Upper lobe of left lung (tissue), 6 donors: ENCODE measurements around the gene NPIPB9. TPM values are rescaled to one million over a fixed set of nuclear protein-coding genes. Genes with fewer than 3 reads are reported as not detected.
"Not testable (repeated sequence)": the region's sequence is repeated elsewhere in the genome, so short reads cannot be mapped to it uniquely, and the experiment has no call there.

ENCODE experiments used
- ATAC-seq, 2 donors: fragments of 200-7000 bp; cut with Tn5 transposase; one replicate each; pipeline ENCODE4 v1.9.1; 2022; ENCODE audit warnings: mild to moderate bottlenecking in 2 of 2, moderate library complexity in 2 of 2; ENCODE audit not compliant: low FRiP score in 2 of 2
- DNase-seq, 2 donors: peaks; one replicate each; pipeline ENCODE4 v3.0.0-alpha.2; 2019 to 2020
- H3K27ac ChIP-seq, 4 donors: fragments of 200-600 bp; sonication (generic); one replicate each; pipeline ENCODE4 v1.5.1; 2016 to 2019
- H3K27me3 ChIP-seq, 4 donors: fragments of 200-600 bp; sonication (generic); one replicate each; pipeline ENCODE4 v1.5.1; 2017 to 2019
- H3K36me3 ChIP-seq, 4 donors: fragments of 200-600 bp; sonication (generic); one replicate each; pipeline ENCODE4 v1.5.1; 2016 to 2019
- H3K4me1 ChIP-seq, 4 donors: fragments of 200-600 bp; sonication (generic); one replicate each; pipeline ENCODE4 v1.5.1; 2018 to 2019
- H3K4me3 ChIP-seq, 4 donors: fragments of 200-600 bp; sonication (generic); one replicate each; pipeline ENCODE4 v1.5.1; 2017 to 2019; ENCODE audit warnings: mild to moderate bottlenecking in 2 of 4, moderate library complexity in 1 of 4
- H3K9me3 ChIP-seq, 4 donors: fragments of 200-600 bp; sonication (generic); one replicate each; pipeline ENCODE4 v1.5.1; 2018 to 2019
- WGBS, 2 donors: methylation state at CpG; one replicate each; pipeline ENCODE4 v1.1.5; 2017 to 2018; 5-methylcytosine and 5-hydroxymethylcytosine counted together
- total RNA-seq, 6 donors: library from RNA; depleted of rRNA in 4 of 6; stranded (reverse); fragments of >200 nt in 4 of 6; gene quantifications; one replicate each; pipeline versions ENCODE4 v1.1.0 to v1.2.1, GENCODE V29; 2016 to 2021
- donor health status: DM: no; HTN: no; CAD: no; lungs with moderate emphysema.
- donor health status: DM: no; HTN: yes; CAD: no; lungs with severe emphysema.

The NPIPB9 gene
- total RNA-seq, result 10 to 100 TPM in 2 of 6 donors, 1 to 10 TPM in 3, not detected in 1; 1.1 to 15.7 (median 4.7) TPM

DNA sequence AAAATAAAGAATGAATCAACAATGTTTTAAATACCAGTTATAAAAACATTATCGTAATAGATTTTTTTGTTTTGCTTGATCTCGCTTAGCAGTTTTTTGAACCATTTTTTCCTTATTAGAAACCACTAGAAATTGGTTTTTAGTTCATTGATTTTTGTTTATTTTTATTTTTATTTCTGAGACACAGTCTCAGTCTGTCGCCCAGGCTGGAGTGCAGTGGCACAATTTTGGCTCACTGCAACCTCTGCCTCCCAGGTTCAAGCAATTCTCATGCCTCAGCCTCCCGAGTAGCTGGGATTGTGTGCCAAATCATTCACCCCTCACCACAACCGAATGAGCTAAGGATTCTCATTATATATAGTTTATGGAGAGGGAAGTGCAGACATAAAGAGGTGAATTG is at the start of gene NPIPB9:
Gene NPIPB9 (plus strand): TSS at position 301 of the 400 bp plus-strand sequence.
- not testable (repeated sequence) for H3K4me1 ChIP-seq, H3K4me3 ChIP-seq, H3K9me3 ChIP-seq, H3K27ac ChIP-seq, DNase-seq, H3K36me3 ChIP-seq, ATAC-seq, H3K27me3 ChIP-seq
- no CpG with 5 or more reads among the region's 5 CpGs for WGBS, 2 donors

DNA sequence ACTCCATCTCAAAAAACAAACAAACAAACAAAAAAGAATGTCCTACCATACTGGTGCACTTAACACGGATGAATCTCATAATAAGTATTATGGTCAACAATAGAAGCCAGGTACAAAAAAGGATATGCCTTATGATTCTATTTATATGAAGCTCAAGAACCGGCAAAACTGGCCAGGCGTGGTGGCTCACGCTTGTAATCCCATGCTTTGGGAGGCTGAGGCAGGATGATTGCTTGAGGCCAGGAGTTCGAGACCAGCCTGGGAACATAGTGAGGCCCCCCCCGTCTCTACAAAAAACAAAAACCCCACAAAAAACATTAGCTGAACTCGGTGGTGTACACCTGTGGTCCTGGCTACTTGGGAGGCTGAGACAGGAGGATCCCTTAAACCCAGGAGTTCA is 47.3 kb upstream of the NPIPB9 start:
- no CpG with 5 or more reads among the region's 7 CpGs for WGBS, 2 donors
- ATAC-seq, H3K4me1 ChIP-seq, H3K27ac ChIP-seq, DNase-seq, H3K9me3 ChIP-seq, H3K36me3 ChIP-seq, H3K27me3 ChIP-seq, H3K4me3 ChIP-seq: not testable (repeated sequence)

DNA sequence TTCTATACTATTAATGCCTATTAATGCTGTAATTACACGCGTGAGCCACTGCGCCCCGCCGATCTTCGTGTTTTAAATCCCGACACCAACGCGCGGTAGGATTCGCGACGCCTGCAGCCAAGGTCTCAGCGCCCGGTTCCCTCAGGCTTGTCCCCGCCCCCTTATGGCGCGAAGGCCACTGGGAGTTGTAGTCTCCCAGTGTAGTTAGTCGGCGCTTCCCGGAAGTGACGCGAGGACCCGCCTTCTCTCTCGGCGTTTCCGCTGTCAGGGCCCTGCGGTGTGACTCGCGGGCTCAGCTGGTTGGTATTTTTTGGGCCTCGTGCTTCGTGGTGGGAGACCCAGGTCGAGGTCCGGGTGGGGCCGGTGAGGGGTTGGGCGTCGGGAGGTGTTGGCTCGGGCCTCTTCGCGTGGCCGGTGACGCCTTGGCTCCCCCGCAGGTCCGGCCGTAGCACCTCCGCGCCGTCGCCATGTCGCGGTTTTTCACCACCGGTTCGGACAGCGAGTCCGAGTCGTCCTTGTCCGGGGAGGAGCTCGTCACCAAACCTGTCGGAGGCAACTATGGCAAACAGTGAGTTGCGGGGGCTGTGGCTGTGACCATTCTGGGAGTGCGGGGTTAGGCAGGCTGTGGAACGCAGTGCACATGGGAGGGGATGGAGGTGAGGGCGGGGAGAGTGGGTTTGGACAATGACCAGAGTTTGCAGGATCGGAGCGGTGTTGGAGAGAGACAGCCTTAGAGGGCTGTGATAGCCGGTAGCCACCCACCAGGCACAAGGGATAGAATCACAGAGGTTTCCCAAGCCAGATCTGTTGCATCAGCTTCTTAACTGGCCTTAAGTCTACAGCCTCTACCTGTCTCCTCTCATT is 40.1 kb upstream of the NPIPB9 start, which contains the start of gene EIF3C:
Gene EIF3C (plus strand): TSS at position 245 of the 864 bp plus-strand sequence. CDS start 223 bp downstream, at position 468.
- DNase-seq, H3K36me3 ChIP-seq, H3K27me3 ChIP-seq, H3K9me3 ChIP-seq, H3K27ac ChIP-seq, H3K4me1 ChIP-seq: not testable (repeated sequence)
- H3K4me3 ChIP-seq, result peak within 1 kb of the TSS in 1 of 4 donors; percentile 39
- WGBS, 2 donors, result no CpG with 5 or more reads among the region's 66 CpGs
- peak; percentile 99 to 100 for ATAC-seq

GRCh38 chr16:28722852-28723650 is 28.5 kb upstream of the NPIPB9 start:
- WGBS, 2 donors, result 87 to 90% methylated on average over 11 of the region's 15 CpGs
- H3K36me3 ChIP-seq, H3K27me3 ChIP-seq, DNase-seq, H3K27ac ChIP-seq, H3K4me1 ChIP-seq, H3K9me3 ChIP-seq, H3K4me3 ChIP-seq, ATAC-seq: not testable (repeated sequence)

DNA sequence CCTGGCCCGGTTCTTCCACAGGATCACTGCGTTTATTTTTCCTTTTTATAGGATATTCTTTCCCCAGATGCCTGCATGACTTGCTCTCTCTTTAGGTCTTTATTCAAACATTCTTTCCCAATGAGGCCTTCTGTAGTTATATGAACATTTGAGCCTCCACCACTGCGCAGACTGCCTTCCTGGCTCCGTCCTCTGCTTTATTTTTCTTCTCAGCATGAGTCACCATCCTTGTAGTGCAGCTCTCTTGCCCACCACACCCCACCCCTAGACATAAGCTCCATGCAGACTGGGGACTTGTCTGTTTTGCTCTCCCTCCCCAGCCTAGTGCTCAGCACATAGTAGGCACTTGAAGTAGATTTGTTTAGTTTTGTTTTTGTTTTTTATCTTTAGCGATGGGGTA is 20.3 kb upstream of the NPIPB9 start:
- 83% methylated on average over 1 of the region's 5 CpGs; no CpG with 5 or more reads in 1 of the 2 donors for WGBS, 2 donors
- H3K27ac ChIP-seq, DNase-seq, H3K36me3 ChIP-seq, H3K4me1 ChIP-seq, H3K9me3 ChIP-seq, H3K27me3 ChIP-seq, H3K4me3 ChIP-seq: not testable (repeated sequence)
- ATAC-seq, result peak in 1 of 2 donors; percentile 80

- not testable (repeated sequence) for H3K36me3 ChIP-seq, H3K4me1 ChIP-seq, H3K27me3 ChIP-seq, DNase-seq, H3K9me3 ChIP-seq, H3K27ac ChIP-seq, H3K4me3 ChIP-seq
- WGBS, 2 donors, result no CpG with 5 or more reads among the region's 9 CpGs
- peak in 1 of 2 donors; percentile 69 for ATAC-seq
Observed at GRCh38 chr16:28732455-28733124, 19.0 kb upstream of the NPIPB9 start.

- not testable (repeated sequence) for H3K4me1 ChIP-seq, H3K27ac ChIP-seq, H3K9me3 ChIP-seq, H3K27me3 ChIP-seq, DNase-seq, H3K4me3 ChIP-seq, H3K36me3 ChIP-seq
- no CpG with 5 or more reads among the region's 9 CpGs for WGBS, 2 donors
- ATAC-seq, result peak in 1 of 2 donors; percentile 78
Observed at GRCh38 chr16:28739787-28740186, 11.8 kb upstream of the NPIPB9 start.

GRCh38 chr16:28740631-28741030 is 11.0 kb upstream of the NPIPB9 start:
- H3K36me3 ChIP-seq, H3K9me3 ChIP-seq, H3K4me3 ChIP-seq, H3K27ac ChIP-seq, H3K27me3 ChIP-seq, H3K4me1 ChIP-seq: not testable (repeated sequence)
- DNase-seq (peak in 1 of 2 donors; percentile 41), ATAC-seq (peak; percentile 43 to 72)
- no CpG with 5 or more reads among the region's 27 CpGs for WGBS, 2 donors

GRCh38 chr16:28741295-28741694 is 10.3 kb upstream of the NPIPB9 start:
- 62% methylated on average over 4 of the region's 9 CpGs; no CpG with 5 or more reads in 1 of the 2 donors for WGBS, 2 donors
- not testable (repeated sequence) for DNase-seq, H3K36me3 ChIP-seq

GRCh38 chr16:28746618-28747350 is 4.8 kb upstream of the NPIPB9 start:
- not testable (repeated sequence) for H3K4me3 ChIP-seq, H3K36me3 ChIP-seq, H3K9me3 ChIP-seq, H3K27ac ChIP-seq, ATAC-seq, H3K27me3 ChIP-seq, H3K4me1 ChIP-seq
- peak in 1 of 2 donors; percentile 61 for DNase-seq
- 53% methylated on average over 2 of the region's 62 CpGs; no CpG with 5 or more reads in 1 of the 2 donors for WGBS, 2 donors

More at GRCh38 chr16:28741295-28741694, 10.3 kb upstream of the NPIPB9 start:
- H3K9me3 ChIP-seq, H3K27me3 ChIP-seq, H3K4me3 ChIP-seq, H3K27ac ChIP-seq, ATAC-seq, H3K4me1 ChIP-seq: not testable (repeated sequence)

- peak; percentile 99 to 100 for ATAC-seq
- peak overlapping the region in 1 of 4 donors; percentile 24 for H3K27ac ChIP-seq
- WGBS, 2 donors, result 10 to 25% methylated on average over 9 to 20 of the region's 33 CpGs
- not testable (repeated sequence) for H3K9me3 ChIP-seq, H3K27me3 ChIP-seq, H3K36me3 ChIP-seq, H3K4me1 ChIP-seq
- peak; percentile 44 to 89 for DNase-seq
- peak overlapping the region in 3 of 4 donors; percentile 25 to 28 (median 27) for H3K4me3 ChIP-seq
Observed at GRCh38 chr16:28749997-28750465, 1.6 kb upstream of the NPIPB9 start.
